CMK (cell line): ENCODE data around the gene GNPTG.
"Not testable (repeated sequence)": the region's sequence is repeated elsewhere in the genome, so short reads cannot be mapped to it uniquely, and the experiment has no call there.

Experiments
- DNase-seq: peaks from one replicate; pipeline ENCODE4 v3.0.0-alpha.2; 2010; ENCODE audit warnings: low read depth

The GNPTG gene

DNA sequence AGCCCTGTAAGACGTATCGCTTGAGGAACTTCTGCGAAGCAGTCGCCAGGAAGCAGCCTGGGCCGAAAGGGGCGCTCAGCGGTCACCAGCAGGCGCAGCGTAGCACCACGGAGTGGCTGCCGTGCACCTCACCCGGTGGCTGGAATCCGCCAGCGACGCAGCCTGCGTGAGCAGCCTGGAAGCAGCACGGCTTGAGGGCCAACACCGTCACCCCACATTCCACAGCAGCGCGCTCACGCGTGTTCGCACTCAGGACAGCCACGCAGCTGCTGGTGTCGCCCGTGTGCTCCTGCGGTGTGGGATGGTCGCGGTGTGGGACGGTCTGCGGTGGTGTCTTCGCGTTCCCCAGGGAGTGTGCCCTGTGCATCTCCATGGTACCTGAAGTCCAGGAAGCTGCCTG, 32.7 kb upstream of the GNPTG start:
- no peak for DNase-seq

DNA sequence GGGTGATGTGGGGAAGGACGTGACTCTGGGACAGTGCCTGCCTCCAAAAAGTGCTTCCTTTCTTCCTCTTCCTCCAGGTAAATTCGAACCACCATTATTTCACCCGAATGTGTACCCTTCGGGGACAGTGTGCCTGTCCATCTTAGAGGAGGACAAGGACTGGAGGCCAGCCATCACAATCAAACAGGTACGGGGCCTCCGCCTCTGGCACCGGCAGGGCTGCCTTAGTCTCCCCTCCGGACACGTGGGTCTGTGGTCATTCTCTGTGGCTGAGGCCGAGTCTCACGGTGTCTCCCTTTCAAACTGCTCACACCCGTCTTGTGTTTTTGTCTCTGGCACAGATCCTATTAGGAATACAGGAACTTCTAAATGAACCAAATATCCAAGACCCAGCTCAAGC, 31.6 kb upstream of the GNPTG start:
- no peak for DNase-seq

DNA sequence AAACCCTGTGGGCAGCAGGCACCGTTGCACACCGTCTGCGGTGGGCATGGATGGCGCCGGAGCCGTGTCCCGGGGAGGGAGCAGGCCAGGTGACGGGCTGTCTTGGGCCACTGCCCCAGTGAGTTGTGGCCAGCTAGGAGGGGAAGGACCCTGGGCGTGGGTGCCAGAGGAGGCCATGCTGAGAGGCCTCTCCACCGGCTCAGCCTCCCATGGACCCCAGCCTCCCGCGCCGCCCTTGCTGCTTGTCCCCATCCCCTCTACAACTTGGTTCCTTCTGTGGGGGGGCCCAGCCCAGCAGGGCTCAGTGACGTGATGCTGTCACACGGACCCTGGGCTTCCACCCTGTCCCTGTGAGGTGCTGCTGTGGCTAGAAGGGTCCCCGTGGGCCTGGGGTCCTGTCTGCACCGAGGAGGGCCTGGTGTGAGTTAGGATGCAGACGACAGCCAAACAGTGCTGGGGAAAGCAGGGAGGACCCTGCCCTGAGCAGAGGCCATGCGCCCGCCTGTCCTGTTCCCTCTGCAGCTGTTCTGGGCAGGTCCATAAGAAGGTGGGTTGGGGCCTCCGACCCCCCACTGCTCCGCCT, 31.0 kb upstream of the GNPTG start:
- DNase-seq = no peak

DNA sequence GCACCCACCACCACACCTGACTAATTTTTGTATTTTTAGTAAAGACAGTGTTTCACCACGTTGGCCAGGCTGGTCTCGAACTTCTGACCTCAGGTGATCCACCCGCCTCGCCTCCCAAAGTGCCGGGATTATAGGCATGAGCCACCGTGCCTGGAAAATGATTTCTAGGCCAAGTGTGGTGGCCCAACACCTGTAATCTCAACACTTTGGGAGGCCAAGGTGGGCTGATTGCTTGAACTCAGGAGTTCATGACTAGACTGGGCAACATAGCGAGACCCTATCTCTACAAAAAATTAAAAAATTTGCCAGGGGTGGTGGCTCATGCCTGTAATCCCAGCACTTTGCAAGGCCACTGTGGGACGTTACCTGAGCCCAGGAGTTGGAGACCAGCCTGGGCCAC, 29.3 kb upstream of the GNPTG start:
- no peak for DNase-seq

DNA sequence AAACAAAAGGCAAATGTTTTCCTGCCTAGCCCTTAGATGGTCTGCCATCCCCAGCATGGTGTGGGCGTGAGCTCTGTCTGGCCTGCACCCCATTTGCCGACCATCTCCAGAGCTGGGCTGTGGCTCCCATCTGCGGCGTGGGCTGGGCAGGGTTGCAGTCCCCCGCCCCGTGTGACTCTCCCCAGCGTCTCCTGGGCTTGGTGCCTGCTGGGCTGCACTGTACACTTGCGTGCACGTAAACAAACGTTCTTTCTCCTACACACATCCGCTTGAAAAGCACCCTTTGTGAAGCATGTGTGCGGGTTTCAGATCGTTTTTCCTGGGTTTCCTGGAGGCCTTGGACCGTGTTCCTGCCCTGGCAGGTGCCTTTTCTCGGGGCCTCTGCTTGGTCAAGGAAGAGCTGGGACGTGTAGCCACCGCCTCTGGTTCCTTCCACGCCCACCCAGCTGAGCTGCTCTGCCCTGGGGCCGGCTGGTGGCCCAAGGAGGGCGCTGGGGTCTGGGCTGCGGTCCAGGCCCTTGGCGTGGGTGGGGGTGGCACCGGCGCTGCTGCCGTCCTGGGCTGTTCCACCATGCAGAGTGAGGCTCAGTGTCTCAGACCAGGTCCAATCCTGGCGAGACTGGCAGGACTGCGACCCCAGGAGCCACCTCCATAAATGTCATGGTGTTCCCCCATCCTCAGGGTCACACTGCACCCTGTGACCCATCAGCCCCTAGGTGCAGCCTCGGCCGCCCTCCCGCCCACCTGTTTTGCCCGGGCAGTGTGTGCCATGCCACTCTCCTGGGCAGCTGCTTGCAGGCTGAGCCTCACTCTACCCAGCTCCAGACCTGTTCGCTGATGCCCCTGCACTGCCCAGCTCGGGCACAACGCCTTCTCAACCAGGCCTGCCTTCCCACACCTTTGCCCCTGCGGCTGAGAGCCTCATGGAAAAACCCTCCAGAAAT, 28.2 kb upstream of the GNPTG start:
- no peak for DNase-seq

DNA sequence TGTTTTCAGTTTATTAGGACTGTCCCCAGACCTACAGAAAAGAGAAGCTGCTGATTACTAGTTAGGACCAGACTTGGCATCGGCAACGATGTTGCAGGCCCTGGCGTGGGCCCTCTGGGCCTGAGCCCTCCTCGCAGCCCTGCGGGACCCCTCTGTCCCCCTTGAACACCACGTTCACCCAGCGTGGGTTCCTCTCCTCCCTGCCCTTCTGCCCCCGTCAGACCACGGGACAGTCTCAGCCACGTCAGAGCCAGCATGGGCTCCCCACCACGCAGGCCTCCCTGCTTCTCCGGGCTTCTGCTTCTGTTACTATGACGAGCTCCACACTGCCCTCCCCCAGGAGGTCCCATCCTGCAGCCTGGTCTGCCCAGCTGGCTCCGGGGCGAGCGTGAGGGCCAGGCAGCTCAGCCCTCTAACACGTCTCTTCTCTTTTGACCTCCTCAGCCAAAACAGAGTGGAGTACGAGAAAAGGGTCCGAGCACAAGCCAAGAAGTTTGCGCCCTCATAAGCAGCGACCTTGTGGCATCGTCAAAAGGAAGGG, 27.4 kb upstream of the GNPTG start:
- no peak for DNase-seq

DNA sequence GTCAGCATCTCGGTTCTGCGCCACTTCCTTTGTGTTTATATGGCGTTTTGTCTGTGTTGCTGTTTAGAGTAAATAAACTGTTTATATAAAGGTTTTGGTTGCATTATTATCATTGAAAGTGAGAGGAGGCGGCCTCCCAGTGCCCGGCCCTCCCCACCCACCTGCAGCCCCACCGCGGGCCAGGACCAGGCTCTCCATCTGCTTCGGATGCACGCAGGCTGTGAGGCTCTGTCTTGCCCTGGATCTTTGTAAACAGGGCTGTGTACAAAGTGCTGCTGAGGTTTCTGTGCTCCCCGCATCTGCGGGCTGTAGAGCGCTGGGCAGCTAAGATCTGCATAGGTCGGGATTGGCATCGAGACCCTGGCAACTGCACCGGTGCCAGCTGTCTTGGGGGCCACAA, 26.5 kb upstream of the GNPTG start:
- no peak for DNase-seq

DNA sequence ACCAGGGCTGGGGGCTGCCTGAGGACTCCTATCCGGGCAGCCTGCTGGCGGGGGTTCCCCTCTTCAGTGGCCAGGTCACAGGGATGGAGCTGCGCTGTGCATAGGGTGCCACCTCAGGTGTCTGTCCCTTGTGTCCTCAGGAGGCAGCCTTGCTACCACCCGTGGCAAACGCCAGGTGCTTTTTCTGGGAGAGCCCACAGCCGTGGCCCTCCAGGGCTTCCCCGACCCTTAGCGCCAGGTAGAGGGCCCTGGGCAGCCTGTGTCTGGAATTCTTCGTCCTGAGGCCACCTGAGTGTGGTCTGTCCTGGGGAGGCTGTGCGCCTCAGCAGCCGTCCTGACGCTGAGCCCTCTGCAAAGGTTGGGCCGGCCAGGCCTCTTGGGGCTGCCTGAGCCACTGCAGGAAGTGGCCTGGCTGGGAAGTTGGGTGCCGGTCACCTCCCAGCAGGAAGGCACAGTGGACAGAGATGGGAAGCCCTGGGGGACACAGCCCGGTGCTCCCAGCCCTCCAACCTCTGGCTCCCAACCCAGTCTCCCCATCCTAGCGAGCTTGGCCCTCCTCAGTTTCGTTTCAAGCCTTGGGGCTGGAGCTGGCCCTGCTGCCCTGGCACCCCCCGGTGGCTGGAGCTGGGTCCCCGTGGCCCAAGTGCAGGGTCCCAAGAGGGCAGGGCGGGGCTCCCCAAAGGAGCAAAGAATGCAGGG, 25.9 kb upstream of the GNPTG start:
- no peak for DNase-seq

DNA sequence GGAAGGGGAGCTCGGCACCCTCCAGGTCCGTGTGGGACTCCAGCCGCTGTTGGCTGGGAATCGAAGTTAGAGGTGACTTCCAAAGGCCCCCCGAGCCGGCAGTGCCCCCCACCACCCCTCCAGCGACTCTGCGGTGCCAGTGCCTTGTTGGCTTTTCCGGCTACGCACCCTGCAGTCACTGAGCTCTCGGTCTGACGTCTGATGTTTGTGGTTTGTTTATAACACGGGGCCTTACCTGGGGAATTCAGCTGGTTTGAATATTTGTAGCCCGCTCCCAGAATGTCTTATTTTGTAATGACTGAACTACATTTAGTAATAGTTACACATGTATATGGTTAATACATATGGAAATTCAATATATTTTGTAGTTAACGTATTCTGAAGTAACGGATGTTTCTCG, 25.3 kb upstream of the GNPTG start:
- DNase-seq = no peak

DNA sequence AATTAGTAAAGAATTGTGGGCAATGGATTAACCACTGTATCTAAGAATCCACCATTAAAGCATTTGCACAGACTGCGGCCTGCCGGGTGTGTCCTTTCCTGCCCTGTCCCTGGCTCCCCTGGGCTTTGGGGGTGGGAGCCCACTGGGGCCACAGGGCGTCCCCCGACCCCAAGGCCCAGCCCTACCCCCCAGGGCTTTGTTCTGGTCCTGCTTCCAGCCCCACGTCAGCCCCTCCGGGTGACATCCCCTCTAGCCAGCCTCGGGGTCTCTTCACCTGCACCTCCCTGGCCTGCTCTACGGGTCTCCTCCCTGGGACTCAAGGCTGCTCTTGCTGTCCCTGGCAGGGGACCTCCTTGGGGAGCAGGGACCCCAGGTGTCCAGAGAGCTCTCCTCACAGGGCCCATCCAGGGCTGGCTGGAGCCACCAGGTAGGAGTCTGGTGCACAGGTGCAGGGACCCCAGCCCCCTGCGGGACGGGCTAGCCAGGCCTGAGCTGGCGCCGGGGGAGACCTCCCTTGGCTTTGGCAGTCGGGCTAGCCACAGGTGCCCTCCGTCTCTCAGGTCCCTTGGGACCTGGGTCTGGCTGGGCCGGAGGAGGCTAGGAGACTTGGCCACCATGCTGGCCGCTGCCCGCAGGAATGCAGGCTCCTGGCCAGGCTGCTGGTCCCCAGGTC, 24.6 kb upstream of the GNPTG start:
- no peak for DNase-seq

DNA sequence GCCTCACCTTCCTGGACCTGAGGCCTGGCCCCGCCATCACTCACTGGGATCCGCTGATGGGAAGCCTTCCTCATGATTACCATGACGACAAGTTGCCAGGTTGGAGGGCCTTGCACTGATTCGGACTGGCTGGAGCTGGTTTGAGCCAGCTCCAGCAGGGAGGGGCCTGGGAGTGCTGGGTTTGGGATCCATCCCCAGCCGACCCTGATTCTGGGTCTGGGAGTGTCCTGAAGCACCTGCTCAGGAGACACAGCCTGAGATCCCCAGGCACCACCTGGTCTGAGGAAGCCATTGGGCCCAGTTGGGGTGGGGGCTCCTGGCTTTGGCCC, 24.1 kb upstream of the GNPTG start:
- DNase-seq = no peak

DNA sequence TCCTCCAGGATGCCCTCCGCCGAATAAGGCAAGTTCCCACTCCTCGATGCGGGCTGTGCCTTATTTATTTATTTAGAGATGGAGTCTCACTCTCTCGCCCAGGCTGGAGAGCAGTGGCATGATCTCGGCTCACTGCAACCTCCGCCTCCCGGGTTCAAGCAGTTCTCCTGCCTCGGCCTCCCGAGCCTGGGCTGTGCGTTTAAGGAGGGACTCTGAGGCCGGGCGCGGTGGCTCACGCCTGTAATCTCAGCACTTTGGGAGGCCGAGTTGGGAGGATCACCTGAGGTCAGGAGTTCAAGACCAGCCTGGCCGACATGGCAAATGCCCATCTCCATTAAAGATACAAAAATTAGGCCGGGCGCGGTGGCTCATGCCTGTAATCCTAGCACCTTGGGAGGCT, 23.6 kb upstream of the GNPTG start:
- not testable (repeated sequence) for DNase-seq

DNA sequence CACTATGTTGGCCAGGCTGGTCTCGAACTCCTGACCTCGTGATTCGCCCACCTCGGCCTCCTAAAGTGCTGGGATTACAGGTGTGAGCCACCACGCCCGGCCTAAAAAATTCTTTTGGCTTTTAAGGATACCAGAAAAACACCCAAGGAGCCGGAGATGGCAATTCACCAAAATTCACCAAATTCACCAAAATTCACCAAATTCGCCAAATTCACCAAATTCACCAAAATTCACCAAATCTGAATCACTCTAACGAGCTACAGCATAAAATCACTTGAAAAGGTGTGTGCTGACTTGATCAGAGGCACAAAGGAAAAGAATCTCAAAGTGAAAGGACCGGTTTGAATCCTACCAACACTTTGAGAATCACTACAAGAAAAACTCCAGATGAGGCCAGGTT, 22.8 kb upstream of the GNPTG start:
- not testable (repeated sequence) for DNase-seq

DNA sequence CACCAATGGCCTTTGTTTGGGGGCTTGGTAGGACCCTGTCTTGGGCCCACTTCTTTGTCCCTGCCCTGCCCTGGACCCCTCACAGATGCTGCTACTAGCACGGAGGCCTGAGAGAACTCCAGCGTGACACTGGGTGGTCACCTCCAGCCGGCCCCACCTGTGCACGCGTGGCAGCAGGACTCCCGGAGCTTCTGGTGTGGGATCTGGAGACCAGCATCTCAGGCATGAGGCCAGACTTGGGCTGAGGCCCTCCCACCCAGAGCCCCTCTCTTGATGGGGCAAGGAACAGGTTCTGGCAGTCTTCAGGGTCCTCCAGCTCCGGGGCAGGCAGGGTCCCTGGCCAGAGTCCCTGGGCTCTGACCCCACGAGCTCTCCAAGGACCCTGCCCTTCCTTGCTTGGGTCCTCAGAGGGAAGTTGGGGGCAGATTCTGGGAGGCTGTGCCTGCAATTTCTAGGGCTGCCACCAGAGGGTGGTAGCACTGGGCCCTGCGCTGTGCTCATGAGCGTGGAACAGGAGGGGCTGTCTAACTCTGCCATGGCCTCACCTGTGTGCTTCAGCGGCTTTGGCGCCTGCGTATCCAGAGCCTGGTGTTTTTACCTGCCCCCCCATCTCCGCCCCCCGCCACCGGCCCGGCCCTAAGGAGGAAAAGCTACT, 21.3 kb upstream of the GNPTG start:
- DNase-seq = no peak

DNA sequence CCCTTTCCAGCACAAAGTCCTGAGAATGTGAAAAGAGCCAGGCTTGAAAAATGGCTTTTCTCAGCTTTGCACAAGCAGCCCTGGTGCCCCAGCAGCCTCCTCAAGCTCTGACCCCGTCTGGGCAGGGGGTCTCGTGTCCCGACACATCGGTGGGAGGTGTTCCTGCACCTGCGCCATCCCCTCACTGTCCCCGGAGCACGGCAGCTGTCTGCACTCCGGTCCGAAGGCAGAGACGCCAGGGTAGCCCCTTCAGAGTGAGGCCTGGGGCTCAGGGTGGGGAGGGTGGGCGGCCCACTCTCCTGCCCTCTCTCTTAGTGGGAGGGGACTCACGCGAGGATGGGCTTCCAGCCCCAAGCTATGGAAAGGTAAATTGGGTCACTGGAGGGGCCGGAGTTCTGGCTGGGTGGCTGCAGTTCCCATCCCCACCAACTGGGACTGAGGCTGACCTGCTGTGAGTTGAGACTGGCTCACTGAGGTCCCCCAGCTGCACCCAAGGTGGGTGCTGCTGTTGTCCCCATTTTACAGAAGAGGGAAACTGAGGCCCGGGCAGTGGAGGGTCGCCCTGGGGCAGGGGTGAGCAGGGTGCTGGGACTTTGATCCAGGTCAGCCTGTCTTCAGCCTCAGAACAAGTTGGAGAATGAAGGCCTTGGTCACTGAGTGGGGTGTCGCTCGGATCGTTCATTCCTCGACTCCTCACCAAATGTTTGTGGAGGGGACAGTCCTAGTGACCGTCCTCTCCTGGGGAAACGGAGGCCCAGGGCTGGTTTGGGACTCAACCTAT, 20.6 kb upstream of the GNPTG start:
- no peak for DNase-seq

DNA sequence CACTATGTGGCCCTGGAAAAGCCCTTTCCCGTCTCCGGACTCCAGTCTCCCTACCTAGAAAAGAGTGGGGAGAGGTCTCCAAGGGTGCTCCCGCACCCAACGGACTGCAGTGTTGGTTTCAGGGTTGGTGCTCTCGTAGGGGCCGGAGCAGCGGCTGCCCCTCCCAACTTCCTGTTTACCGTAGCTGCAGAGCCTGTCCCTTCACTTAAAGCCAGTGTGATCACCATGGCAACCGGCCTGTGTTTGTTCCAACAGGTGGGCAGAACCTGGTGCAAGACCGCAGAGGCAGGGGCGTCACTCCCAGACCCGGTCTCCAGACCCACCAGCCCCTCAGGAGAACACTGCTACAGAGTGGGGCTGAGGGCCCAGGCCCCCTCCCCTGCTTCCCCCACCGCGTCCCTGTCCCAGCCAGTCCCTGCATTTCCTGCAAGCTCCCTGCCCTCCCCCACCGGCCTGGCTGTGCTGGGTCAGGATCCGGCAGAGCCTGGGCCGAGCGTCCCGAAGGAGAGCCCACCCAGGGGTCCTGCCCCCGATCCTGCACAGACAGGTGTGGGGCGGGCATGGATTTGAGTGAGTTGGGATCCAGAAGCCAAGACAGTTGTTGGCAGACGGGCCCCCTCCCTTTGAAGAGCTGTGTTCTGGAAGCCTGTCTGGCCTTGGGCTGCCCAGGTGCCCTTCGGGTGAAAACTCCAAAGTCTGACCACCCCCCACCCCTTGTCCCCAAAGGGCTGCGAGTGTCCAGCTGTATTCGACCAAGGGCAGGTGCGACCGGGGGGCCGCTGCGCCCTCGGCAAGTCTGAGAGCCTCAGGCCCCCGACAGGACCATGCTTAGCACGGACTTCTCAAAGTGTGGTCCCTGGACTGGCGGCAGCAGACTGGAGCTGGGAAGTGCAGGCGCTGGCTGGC, 19.8 kb upstream of the GNPTG start:
- DNase-seq = no peak

DNA sequence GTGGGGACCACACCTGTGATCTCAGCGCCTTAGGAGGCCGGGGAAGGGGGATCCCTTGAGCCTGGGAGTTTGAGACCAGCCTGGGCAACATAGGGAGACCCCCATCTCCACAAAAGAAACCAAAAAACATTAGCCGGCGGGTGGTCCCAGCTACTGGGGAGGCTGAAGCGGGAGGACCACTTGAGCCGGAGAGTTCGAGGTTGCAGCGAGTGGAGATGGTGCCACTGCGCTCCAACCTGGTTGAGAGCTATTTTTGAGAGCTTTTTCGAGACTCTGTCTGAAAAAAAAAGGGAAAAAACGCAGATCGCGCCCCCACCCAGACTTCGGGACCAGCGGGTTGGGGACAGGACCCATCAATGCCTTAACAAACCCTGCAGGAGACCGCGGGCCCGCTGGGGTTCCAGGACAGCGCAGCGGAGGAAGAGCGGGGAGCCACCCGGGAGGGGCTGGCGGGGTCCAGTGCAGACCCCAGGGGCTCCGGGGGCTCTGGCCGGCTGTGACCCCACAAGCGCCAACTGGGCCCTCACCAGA, 19.0 kb upstream of the GNPTG start:
- no peak for DNase-seq

DNA sequence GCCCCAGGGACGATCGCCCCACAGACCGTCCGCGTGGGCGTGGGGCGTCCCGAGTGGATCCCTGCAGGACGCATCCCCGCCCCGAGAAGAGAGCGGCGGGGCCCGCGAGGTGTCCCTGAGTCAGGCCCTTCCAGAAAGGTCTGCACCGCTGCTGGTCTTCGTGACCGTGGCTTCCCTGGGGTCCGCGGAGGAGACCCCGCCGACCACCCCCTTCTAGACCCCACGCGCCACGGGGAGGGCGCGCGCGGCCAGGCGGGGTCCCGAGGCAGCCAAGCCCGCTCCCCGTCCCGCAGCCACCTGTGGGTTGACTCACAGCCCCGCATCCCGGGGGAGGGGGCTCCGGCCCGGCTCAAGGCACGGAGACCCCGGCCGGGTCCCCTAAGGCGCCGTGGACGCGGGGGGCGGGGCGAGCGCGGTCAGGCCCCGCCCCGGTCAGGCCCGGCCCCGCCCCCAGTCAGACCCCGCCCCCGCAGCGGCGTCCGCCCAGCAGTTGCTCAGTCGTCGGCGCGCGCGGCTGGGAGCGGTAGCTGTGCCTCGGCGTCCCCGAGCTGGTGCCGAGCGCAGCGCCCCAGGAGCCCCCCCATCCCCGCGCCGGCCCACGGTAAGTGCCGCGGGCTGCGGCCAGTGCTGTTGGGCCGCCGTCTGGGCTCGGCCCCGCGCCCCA, 18.4 kb upstream of the GNPTG start, which contains the start of gene BAIAP3:
TSS of gene BAIAP3 (plus strand) at position 497 of the 664 bp plus-strand sequence. CDS start 4,905 bp downstream, outside the sequence.
- DNase-seq = no peak
